Transverse colon (tissue), 3 donors: ENCODE data around the gene ERGIC3.

Experiments used
- POLR2A ChIP-seq: fragments of 450-650 bp; IDR thresholded peaks from one replicate; pipeline ENCODE4 v1.6.1; 2016; ENCODE audit warnings: antibody characterized with exemption, mild to moderate bottlenecking, moderate library complexity
- TF ChIP-seq, protein P1 (sequence below), 5 experiments: fragments of 200-600 bp in 3 of 5; fragments of 450-650 bp in 2 of 5; sonication (generic) in 3 of 5; IDR thresholded peaks; 1 replicate in 2 of 5; 2 replicates in 3 of 5; pipeline ENCODE4 v1.5.1; 2016 to 2017; ENCODE audit warnings: antibody characterized with exemption in 5 of 5, inconsistent platforms in 3 of 5, mild to moderate bottlenecking in 2 of 5, moderate library complexity in 1 of 5

DNA sequence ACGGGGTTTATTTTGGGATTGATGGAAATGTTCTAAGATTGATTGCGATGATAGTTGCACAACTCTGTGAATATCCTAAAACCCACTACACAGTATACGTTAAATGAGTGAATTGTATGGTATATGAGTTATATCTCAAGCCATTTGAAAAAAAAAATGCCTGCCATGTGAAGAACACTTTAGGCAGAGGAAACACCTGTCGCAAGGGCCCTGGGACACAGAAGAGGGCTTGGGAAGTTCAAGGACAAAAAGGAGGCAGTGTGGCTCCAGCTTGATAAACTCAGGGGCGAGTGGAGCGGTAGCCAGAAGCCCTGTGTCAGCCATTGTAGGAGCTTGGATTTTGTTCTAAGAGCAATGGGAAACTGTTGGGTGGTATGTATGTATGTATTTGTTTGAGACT, 49.5 kb upstream of the ERGIC3 start:
- TF ChIP-seq, protein P1, sequence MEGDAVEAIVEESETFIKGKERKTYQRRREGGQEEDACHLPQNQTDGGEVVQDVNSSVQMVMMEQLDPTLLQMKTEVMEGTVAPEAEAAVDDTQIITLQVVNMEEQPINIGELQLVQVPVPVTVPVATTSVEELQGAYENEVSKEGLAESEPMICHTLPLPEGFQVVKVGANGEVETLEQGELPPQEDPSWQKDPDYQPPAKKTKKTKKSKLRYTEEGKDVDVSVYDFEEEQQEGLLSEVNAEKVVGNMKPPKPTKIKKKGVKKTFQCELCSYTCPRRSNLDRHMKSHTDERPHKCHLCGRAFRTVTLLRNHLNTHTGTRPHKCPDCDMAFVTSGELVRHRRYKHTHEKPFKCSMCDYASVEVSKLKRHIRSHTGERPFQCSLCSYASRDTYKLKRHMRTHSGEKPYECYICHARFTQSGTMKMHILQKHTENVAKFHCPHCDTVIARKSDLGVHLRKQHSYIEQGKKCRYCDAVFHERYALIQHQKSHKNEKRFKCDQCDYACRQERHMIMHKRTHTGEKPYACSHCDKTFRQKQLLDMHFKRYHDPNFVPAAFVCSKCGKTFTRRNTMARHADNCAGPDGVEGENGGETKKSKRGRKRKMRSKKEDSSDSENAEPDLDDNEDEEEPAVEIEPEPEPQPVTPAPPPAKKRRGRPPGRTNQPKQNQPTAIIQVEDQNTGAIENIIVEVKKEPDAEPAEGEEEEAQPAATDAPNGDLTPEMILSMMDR (IDR thresholded peaks at IDR 0.05): no peak
- no peak for TF ChIP-seq POLR2A
